Measurements from ENCODE around the gene FBXW9. TPM values are rescaled to one million over a fixed set of nuclear protein-coding genes. Genes with fewer than 3 reads are reported as not detected.
"Not testable (repeated sequence)": the region's sequence is repeated elsewhere in the genome, so short reads cannot be mapped to it uniquely, and the experiment has no call there.

Gene FBXW9
- total RNA-seq, 1 donor from 2014 or later = 8.9 TPM

- peak; percentile 97 for DNase-seq (ENCODE audit: low spot score)
These were observed 15.1 kb downstream of the FBXW9 start, which contains the start of gene DHPS for GRCh38 chr19:12681074-12681987. Gene DHPS, minus strand, starts transcription at chr19:12681880. Its CDS starts 114 bp downstream, at chr19:12681766.

GRCh38 chr19:12680034-12680433 lies 16.4 kb downstream of the FBXW9 start:
- no peak for DNase-seq (ENCODE audit: low spot score)

- DNase-seq (ENCODE audit: low spot score) = not testable (repeated sequence)
These were observed 18.4 kb downstream of the FBXW9 start for GRCh38 chr19:12678039-12678438.

- DNase-seq (ENCODE audit: low spot score) = no peak
These were observed 19.5 kb downstream of the FBXW9 start for GRCh38 chr19:12676928-12677327.

- DNase-seq (ENCODE audit: low spot score) = peak; percentile 81
These were observed 20.0 kb downstream of the FBXW9 start for GRCh38 chr19:12676384-12676792.

- no peak for DNase-seq (ENCODE audit: low spot score)
These were observed 20.5 kb downstream of the FBXW9 start for GRCh38 chr19:12675940-12676339.

- DNase-seq (ENCODE audit: low spot score) = no peak
These were observed 21.0 kb downstream of the FBXW9 start for GRCh38 chr19:12675399-12675798.

- no peak for DNase-seq (ENCODE audit: low spot score)
These were observed 23.7 kb downstream of the FBXW9 start for GRCh38 chr19:12672744-12673143.

GRCh38 chr19:12670159-12670928 lies 26.1 kb downstream of the FBXW9 start:
- DNase-seq (ENCODE audit: low spot score) = no peak

GRCh38 chr19:12669270-12670158 lies 26.9 kb downstream of the FBXW9 start:
- peak; percentile 79 for DNase-seq (ENCODE audit: low spot score)

GRCh38 chr19:12668932-12669269 lies 27.5 kb downstream of the FBXW9 start:
- DNase-seq (ENCODE audit: low spot score) = peak; percentile 29

GRCh38 chr19:12668346-12668745 lies 28.1 kb downstream of the FBXW9 start:
- DNase-seq (ENCODE audit: low spot score) = no peak

- no peak for DNase-seq (ENCODE audit: low spot score)
These were observed 28.6 kb downstream of the FBXW9 start for GRCh38 chr19:12667731-12668302.

GRCh38 chr19:12666265-12667048 lies 30.0 kb downstream of the FBXW9 start, which contains the start of the genes MAN2B1 and WDR83:
Gene MAN2B1, minus strand, starts transcription at chr19:12666742. Its CDS starts 41 bp downstream, at chr19:12666701.
Gene WDR83, plus strand, starts transcription at chr19:12666807. Its CDS starts 2,984 bp downstream, at chr19:12669791.
- DNase-seq (ENCODE audit: low spot score) = peak; percentile 50

GRCh38 chr19:12665671-12666264 lies 30.7 kb downstream of the FBXW9 start:
- DNase-seq (ENCODE audit: low spot score) = no peak

GRCh38 chr19:12665281-12665573 lies 31.2 kb downstream of the FBXW9 start:
- peak; percentile 52 for DNase-seq (ENCODE audit: low spot score)

- DNase-seq (ENCODE audit: low spot score) = no peak
These were observed 31.8 kb downstream of the FBXW9 start for GRCh38 chr19:12664406-12665280.

GRCh38 chr19:12660980-12661379 lies 35.5 kb downstream of the FBXW9 start:
- no peak for DNase-seq (ENCODE audit: low spot score)

GRCh38 chr19:12657966-12658365 lies 38.5 kb downstream of the FBXW9 start:
- no peak for DNase-seq (ENCODE audit: low spot score)
